HepG2 (cell line): ENCODE results near the gene DZANK1. TPM values are rescaled to one million over a fixed set of nuclear protein-coding genes. Genes with fewer than 3 reads are reported as not detected.

ENCODE experiments used
- ATF1 ChIP-seq: IDR thresholded peaks from 2 replicates; pipeline ENCODE4 v1.6.1; 2016; ENCODE audit warnings: mild to moderate bottlenecking, control low read depth
- ATF3 ChIP-seq: sonication (generic); formaldehyde crosslinking; IDR thresholded peaks from 2 replicates; pipeline ENCODE4 v1.4.0; 2020; ENCODE audit warnings: missing genetic modification reagents
- FOXK2 ChIP-seq: fragments of 450-650 bp; IDR thresholded peaks from 2 replicates; pipeline ENCODE4 v1.6.1; 2016
- HNF4G ChIP-seq, 2 experiments: sonication (generic) in 1 of 2; formaldehyde crosslinking in 1 of 2; IDR thresholded peaks; 2 replicates each; pipeline versions ENCODE4 v1.4.0 to v1.6.1; 2011 to 2020; ENCODE audit warnings: borderline replicate concordance in 2 of 2, low read depth in 2 of 2, mild to moderate bottlenecking in 2 of 2, low read length in 1 of 2, missing genetic modification reagents in 1 of 2, moderate library complexity in 1 of 2
- ISL2 ChIP-seq: sonication (generic); formaldehyde crosslinking; IDR thresholded peaks from 2 replicates; pipeline ENCODE4 v1.5.0; 2020; ENCODE audit warnings: missing genetic modification reagents
- PCBP2 ChIP-seq: fragments of 200-400 bp; formaldehyde crosslinking; optimal IDR thresholded peaks from 2 replicates; pipeline ENCODE3; 2018; ENCODE audit warnings: low read length, low read depth; ENCODE audit not compliant: poor library complexity, severe bottlenecking
- PITX1 ChIP-seq: sonication (generic); formaldehyde crosslinking; IDR thresholded peaks from 2 replicates; pipeline ENCODE4 v1.5.1; 2020; ENCODE audit warnings: mild to moderate bottlenecking, missing genetic modification reagents
- RERE ChIP-seq: IDR thresholded peaks from 2 replicates; pipeline ENCODE4 v1.6.1; 2016; ENCODE audit warnings: low read depth, missing genetic modification reagents, missing compliant biosample characterization
- RXRB ChIP-seq: IDR thresholded peaks from 2 replicates; pipeline ENCODE4 v1.6.1; 2016; ENCODE audit warnings: borderline replicate concordance, missing genetic modification reagents, missing compliant biosample characterization
- SPEN ChIP-seq: sonication (generic); formaldehyde crosslinking; IDR thresholded peaks from 2 replicates; pipeline ENCODE4 v1.5.1; 2020; ENCODE audit warnings: low read depth, mild to moderate bottlenecking, missing genetic modification reagents
- TBP ChIP-seq: sonication (generic); formaldehyde crosslinking; IDR thresholded peaks from 2 replicates; pipeline ENCODE4 v1.5.0; 2020; ENCODE audit warnings: missing genetic modification reagents
- TCF7 ChIP-seq: sonication (generic); IDR thresholded peaks from 2 replicates; pipeline ENCODE4 v1.6.1; 2016; ENCODE audit warnings: antibody characterized with exemption, low read depth
- TEAD3 ChIP-seq: optimal IDR thresholded peaks from 2 replicates; pipeline ENCODE3; 2016; ENCODE audit warnings: borderline replicate concordance
- XRCC5 ChIP-seq: fragments of 200-400 bp; formaldehyde crosslinking; optimal IDR thresholded peaks from 2 replicates; pipeline ENCODE3; 2017; ENCODE audit warnings: mild to moderate bottlenecking, low read length
- ZNF138 ChIP-seq: sonication (generic); formaldehyde crosslinking; IDR thresholded peaks from 2 replicates; pipeline ENCODE4 v1.5.0; 2020; ENCODE audit warnings: mild to moderate bottlenecking, low read depth, missing genetic modification reagents
- ZNF329 ChIP-seq: sonication (generic); formaldehyde crosslinking; IDR thresholded peaks from 2 replicates; pipeline ENCODE4 v1.9.0; 2021; ENCODE audit warnings: low read depth, mild to moderate bottlenecking, missing genetic modification reagents
- ZNF33A ChIP-seq: sonication (generic); formaldehyde crosslinking; IDR thresholded peaks from 2 replicates; pipeline ENCODE4 v1.5.1; 2020; ENCODE audit warnings: missing genetic modification reagents, mild to moderate bottlenecking, moderate library complexity, borderline replicate concordance
- ZNF382 ChIP-seq: sonication (generic); formaldehyde crosslinking; IDR thresholded peaks from 2 replicates; pipeline ENCODE4 v1.5.0; 2020; ENCODE audit warnings: missing genetic modification reagents, mild to moderate bottlenecking, borderline replicate concordance
- ZNF567 ChIP-seq: sonication (generic); formaldehyde crosslinking; IDR thresholded peaks from 2 replicates; pipeline ENCODE4 v1.8.1; 2023; ENCODE audit warnings: mild to moderate bottlenecking, missing genetic modification reagents, borderline replicate concordance
- ZNF713 ChIP-seq: sonication (generic); formaldehyde crosslinking; IDR thresholded peaks from 2 replicates; pipeline ENCODE4 v1.4.0; 2020; ENCODE audit warnings: mild to moderate bottlenecking, missing genetic modification reagents
- ZNF782 ChIP-seq: sonication (generic); formaldehyde crosslinking; IDR thresholded peaks from 2 replicates; pipeline ENCODE4 v1.4.0; 2020; ENCODE audit warnings: missing genetic modification reagents, mild to moderate bottlenecking, borderline replicate concordance
- ZNF878 ChIP-seq: sonication (generic); formaldehyde crosslinking; IDR thresholded peaks from 2 replicates; pipeline ENCODE4 v1.8.1; 2023; ENCODE audit warnings: mild to moderate bottlenecking, missing genetic modification reagents, moderate library complexity
- ZSCAN31 ChIP-seq: sonication (generic); formaldehyde crosslinking; IDR thresholded peaks from 2 replicates; pipeline ENCODE4 v1.5.0; 2020; ENCODE audit warnings: low read depth, mild to moderate bottlenecking, missing genetic modification reagents
- ZSCAN9 ChIP-seq: IDR thresholded peaks from 2 replicates; pipeline ENCODE4 v1.6.1; 2016; ENCODE audit warnings: borderline replicate concordance
- polyA plus RNA-seq, 8 experiments: library from polyadenylated mRNA; depleted of rRNA in 3 of 8; stranded (reverse) in 7 of 8; unstranded in 1 of 8; fragments of >200 nt; fragmentation: Illumina TruSeq in 4 of 8; extraction: Trizol in 4 of 8; gene quantifications; 2 replicates each; pipeline versions ENCODE4 v1.2.1 to v1.2.3, GENCODE V29; 2011 to 2016; ENCODE audit warnings: low read depth in 4 of 8, missing spikeins in 1 of 8, mixed read lengths in 1 of 8; ENCODE audit not compliant: insufficient read depth in 1 of 8
- total RNA-seq, 5 experiments: library from RNA; depleted of rRNA; stranded (reverse); fragments of >200 nt; fragmentation: Illumina TruSeq; extraction: Trizol; gene quantifications; 2 replicates each; pipeline ENCODE4 v1.2.3, GENCODE V29; 2016; ENCODE audit warnings: low read depth in 1 of 5
- TF ChIP-seq, protein P1 (sequence below): sonication (generic); formaldehyde crosslinking; conservative IDR thresholded peaks from 2 replicates; pipeline ENCODE4 v1.4.0; 2020; ENCODE audit warnings: missing genetic modification reagents

Gene DZANK1
- total and polyA plus RNA-seq, 2 of the 13 experiments (the other 11 are each of a cell fraction or from before 2014, with no cell fraction given), result 1.6 to 3.2 TPM

DNA sequence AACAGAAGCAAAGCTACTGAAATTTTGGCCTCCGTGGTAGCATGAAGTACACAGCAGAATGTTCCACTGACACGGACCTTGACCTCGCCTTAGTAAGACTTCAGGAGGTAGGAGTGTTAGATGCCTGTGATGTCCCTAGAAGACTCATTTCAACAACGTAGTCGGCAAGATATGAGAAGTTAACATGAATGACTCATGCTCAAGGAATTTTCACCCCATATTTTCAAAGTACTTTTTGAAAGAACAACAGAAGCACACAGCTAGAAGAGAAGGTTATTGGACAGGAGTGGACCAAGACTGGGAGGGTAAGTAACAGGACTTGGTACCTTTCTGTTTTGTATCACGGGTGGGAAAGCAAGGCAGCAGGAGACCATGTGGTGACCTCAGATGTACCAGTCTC lies 78.0 kb downstream of the DZANK1 start (continued):
- TF ChIP-seq RERE (CRISPR knock-in tag), result no peak
- no peak for TF ChIP-seq ZSCAN31
- TF ChIP-seq ZNF713 (CRISPR knock-in tag), result no peak
- peak; percentile 90 for TF ChIP-seq ATF3 (CRISPR knock-in tag)
- TF ChIP-seq ISL2 (CRISPR knock-in tag), result 0 out of 2 replicates have a peak, but pooled peaks have one; percentile 36
- TF ChIP-seq ZNF33A, result no peak
- no peak for TF ChIP-seq ZNF782 (CRISPR knock-in tag)
- TF ChIP-seq, protein P1, sequence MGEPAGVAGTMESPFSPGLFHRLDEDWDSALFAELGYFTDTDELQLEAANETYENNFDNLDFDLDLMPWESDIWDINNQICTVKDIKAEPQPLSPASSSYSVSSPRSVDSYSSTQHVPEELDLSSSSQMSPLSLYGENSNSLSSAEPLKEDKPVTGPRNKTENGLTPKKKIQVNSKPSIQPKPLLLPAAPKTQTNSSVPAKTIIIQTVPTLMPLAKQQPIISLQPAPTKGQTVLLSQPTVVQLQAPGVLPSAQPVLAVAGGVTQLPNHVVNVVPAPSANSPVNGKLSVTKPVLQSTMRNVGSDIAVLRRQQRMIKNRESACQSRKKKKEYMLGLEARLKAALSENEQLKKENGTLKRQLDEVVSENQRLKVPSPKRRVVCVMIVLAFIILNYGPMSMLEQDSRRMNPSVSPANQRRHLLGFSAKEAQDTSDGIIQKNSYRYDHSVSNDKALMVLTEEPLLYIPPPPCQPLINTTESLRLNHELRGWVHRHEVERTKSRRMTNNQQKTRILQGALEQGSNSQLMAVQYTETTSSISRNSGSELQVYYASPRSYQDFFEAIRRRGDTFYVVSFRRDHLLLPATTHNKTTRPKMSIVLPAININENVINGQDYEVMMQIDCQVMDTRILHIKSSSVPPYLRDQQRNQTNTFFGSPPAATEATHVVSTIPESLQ (CRISPR knock-in tag), result no peak
- peak; percentile 83 for TF ChIP-seq TCF7
- no peak for TF ChIP-seq SPEN (CRISPR knock-in tag)
- TF ChIP-seq ZNF329, result no peak
- TF ChIP-seq XRCC5, result peak; percentile 29
- peak; percentile 76 for TF ChIP-seq RXRB (CRISPR knock-in tag)
- TF ChIP-seq PITX1 (CRISPR knock-in tag), result no peak
- TF ChIP-seq ZNF382, result no peak
- TF ChIP-seq ATF1 (CRISPR knock-in tag), result 0 out of 2 replicates have a peak, but pooled peaks have one; percentile 45
- TF ChIP-seq FOXK2, result no peak
- TF ChIP-seq ZNF567 (CRISPR knock-in tag), result no peak
- no peak for TF ChIP-seq ZNF138 (CRISPR knock-in tag)
- TF ChIP-seq ZNF878 (CRISPR knock-in tag), result no peak
- TF ChIP-seq TBP (CRISPR knock-in tag), result no peak
- TF ChIP-seq ZSCAN9, result peak; percentile 47; the same call in 1 of the 2 replicates
- peak; percentile 89 for TF ChIP-seq TEAD3
- peak; percentile 64; the same call in 1 of the 2 replicates for TF ChIP-seq HNF4G (IDR thresholded peaks at IDR 0.05; ENCODE audit: borderline replicate concordance, low read depth, low read length)
- TF ChIP-seq HNF4G (CRISPR knock-in tag; IDR thresholded peaks at IDR 0.05; ENCODE audit: borderline replicate concordance, low read depth), result no peak
- TF ChIP-seq PCBP2, result no peak
